Ovary (tissue), 9 donors: ENCODE measurements around the gene COPA. TPM values are rescaled to one million over a fixed set of nuclear protein-coding genes. Genes with fewer than 3 reads are reported as not detected.

Source experiments
- DNase-seq, 5 donors: peaks; one replicate each; pipeline ENCODE4 v3.0.0-alpha.2; 2019 to 2020
- H3K27ac ChIP-seq, 2 donors: fragments of 200-600 bp; one replicate each; pipeline versions ENCODE4 v1.5.1 to v1.8.0; 2019 to 2022
- H3K27me3 ChIP-seq: fragments of 200-600 bp; one replicate; pipeline ENCODE4 v1.8.0; 2022
- H3K36me3 ChIP-seq: fragments of 200-600 bp; sonication (generic); one replicate; pipeline ENCODE4 v1.5.1; 2019
- H3K4me1 ChIP-seq: one replicate; pipeline ENCODE4 v1.8.1; 2013; ENCODE audit warnings: mild to moderate bottlenecking, moderate library complexity; ENCODE audit not compliant: insufficient read depth
- H3K4me3 ChIP-seq: fragments of 200-600 bp; sonication (generic); one replicate; pipeline ENCODE4 v1.5.1; 2017
- H3K9me3 ChIP-seq, 2 donors: fragments of 200-600 bp in 1 of 2; sonication (generic) in 1 of 2; one replicate each; pipeline versions ENCODE4 v1.5.1 to v1.8.1; 2013 to 2019; ENCODE audit warnings: mild to moderate bottlenecking in 1 of 2, moderate library complexity in 1 of 2
- EP300 ChIP-seq: sonication (generic); formaldehyde crosslinking; IDR thresholded peaks from one replicate; pipeline ENCODE4 v1.6.1; 2017; ENCODE audit warnings: antibody characterized with exemption
- POLR2A ChIP-seq: fragments of 450-650 bp; IDR thresholded peaks from one replicate; pipeline ENCODE4 v1.6.1; 2017; ENCODE audit warnings: antibody characterized with exemption, mild to moderate bottlenecking, moderate library complexity
- WGBS, 3 donors: extraction: QIAGEN DNeasy Blood & Tissue Kit in 1 of 3; methylation state at CpG; one replicate each; pipeline versions ENCODE4 v1.1.5 to v1.1.7; 2013 to 2017; 5-methylcytosine and 5-hydroxymethylcytosine counted together
- intact Hi-C, 4 donors: fragments of 100-400 bp; cut with DNase I; formaldehyde crosslinking; loops; one replicate each; pipeline versions ENCODE4 v1.11.0 to v1.15.1; 2022 to 2023
- polyA plus RNA-seq, 2 donors: library from polyadenylated mRNA; stranded (reverse); fragments of 200-250 nt in 1 of 2; fragments of 350-450 nt in 1 of 2; fragmentation: Illumina TruSeq in 1 of 2; extraction: RNeasy Lipid Tissue Mini Kit (QIAGEN cat#74804) in 1 of 2; gene quantifications; one replicate each; pipeline ENCODE4 v1.2.3, GENCODE V29; 2013 to 2014
- total RNA-seq, 7 donors: library from RNA; depleted of rRNA in 2 of 7; stranded (reverse); fragments of >200 nt in 2 of 7; fragmentation: NEBNext Ultra II Directional in 3 of 7; extraction: Animal tissue kit (Norgen Biotek cat#: 25700) in 3 of 7; gene quantifications; one replicate each; pipeline versions ENCODE4 v1.1.0 to v1.2.4, GENCODE V29; 2016 to 2023
- TF ChIP-seq, protein P1 (sequence below), 3 donors: fragments of 450-650 bp in 2 of 3; fragments of 200-600 bp in 1 of 3; IDR thresholded peaks; one replicate each; pipeline versions ENCODE4 v1.5.1 to v1.8.0; 2016 to 2022; ENCODE audit warnings: antibody characterized with exemption in 3 of 3, mild to moderate bottlenecking in 1 of 3
- donor health status: DM: no; HTN: no; CAD: no; lungs with moderate emphysema.
- donor health status: DM: no; HTN: no; CAD: no.
- donor health status: Bipolar disorder and iron deficiency.
- donor health status: DM: yes; HTN: yes; CAD: no.
- donor health status: DM: no; HTN: no; CAD: no.
- donor health status: DM: yes; HTN: yes; CAD: no.

The COPA gene
- total and polyA plus RNA-seq, 9 donors = 63.7 to 163 (median 123) TPM

DNA sequence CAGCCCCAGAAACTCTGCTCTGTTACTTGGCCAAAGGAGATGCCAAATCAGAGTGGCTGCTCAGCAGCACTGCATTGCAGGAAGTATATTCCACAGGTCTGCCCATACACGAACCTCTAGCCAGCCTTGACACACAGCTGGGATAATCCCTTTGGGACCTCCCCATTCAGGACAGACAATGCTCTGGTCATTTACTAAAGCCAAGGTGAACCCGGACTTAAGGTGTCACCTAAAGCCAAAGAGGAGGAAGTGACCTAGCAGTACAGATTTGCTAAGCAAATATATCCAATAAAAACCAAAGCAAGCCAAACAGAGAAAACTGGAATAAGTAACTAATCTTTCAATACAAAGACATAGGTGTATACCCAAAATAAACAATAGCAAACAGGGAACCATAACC lies 27.7 kb downstream of the COPA start:
- no peak for DNase-seq
- Histone ChIP-seq H3K9me3 (peaks cover 0 to 6% of the 10 kb centered on the region in 2 donors), H3K27ac (no peak overlapping the region), H3K4me3 (no peak overlapping the region), H3K27me3 (no peaks in the 10 kb centered on the region), H3K4me1 (no peaks in the 10 kb centered on the region), H3K36me3 (no peaks in the 10 kb centered on the region)
- intact Hi-C loops = no loop called here
- no peak for TF ChIP-seq POLR2A
- 72 to 78% (median 75%) methylated on average over 2 of the region's 2 CpGs for WGBS, 3 donors

DNA sequence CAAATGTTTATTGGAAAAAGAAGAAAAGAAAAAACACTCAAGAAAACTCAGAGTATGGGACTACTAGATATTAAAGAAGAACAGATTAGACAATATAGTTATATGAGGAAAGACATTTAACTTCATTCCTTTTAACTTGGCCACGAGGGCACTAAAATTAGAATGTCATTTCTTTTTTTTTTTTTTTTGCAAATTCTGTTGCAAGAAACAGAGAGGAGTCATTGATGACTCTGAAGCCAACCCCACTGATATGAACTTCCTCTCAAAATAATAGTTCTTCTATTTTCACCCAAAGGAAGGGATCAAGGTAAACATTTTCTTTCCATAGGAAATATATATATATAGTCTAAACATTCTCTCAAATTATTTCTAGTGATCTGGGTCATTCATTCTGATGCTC lies 33.5 kb downstream of the COPA start:
- no peak for DNase-seq
- intact Hi-C loops = no loop called here

DNA sequence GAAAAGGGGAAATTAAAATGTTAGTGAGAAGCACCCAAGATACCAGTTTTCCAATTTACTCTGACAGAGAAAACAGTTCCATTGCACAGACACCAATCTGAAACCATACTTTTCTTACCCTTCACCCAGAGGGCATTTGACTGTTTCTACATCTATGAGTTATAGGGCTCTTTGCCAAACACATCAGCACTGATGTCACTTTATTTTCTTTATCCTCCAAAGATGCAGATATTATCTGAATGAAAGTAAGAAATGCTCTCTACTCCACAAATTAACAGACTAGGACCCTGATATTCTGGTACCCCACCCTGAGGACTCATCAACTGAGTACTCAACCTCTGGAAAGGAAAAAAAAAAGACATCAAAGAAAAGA lies 33.9 kb downstream of the COPA start:
- TF ChIP-seq POLR2A = no peak
- TF ChIP-seq, protein P1, sequence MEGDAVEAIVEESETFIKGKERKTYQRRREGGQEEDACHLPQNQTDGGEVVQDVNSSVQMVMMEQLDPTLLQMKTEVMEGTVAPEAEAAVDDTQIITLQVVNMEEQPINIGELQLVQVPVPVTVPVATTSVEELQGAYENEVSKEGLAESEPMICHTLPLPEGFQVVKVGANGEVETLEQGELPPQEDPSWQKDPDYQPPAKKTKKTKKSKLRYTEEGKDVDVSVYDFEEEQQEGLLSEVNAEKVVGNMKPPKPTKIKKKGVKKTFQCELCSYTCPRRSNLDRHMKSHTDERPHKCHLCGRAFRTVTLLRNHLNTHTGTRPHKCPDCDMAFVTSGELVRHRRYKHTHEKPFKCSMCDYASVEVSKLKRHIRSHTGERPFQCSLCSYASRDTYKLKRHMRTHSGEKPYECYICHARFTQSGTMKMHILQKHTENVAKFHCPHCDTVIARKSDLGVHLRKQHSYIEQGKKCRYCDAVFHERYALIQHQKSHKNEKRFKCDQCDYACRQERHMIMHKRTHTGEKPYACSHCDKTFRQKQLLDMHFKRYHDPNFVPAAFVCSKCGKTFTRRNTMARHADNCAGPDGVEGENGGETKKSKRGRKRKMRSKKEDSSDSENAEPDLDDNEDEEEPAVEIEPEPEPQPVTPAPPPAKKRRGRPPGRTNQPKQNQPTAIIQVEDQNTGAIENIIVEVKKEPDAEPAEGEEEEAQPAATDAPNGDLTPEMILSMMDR (IDR thresholded peaks at IDR 0.05) = no peak
- no peak for TF ChIP-seq EP300
- H3K9me3 ChIP-seq = no peaks in the 10 kb centered on the region
- H3K27ac ChIP-seq = no peak overlapping the region
- intact Hi-C loops = no loop called here
- H3K27me3 ChIP-seq = no peaks in the 10 kb centered on the region
- H3K36me3 ChIP-seq = no peaks in the 10 kb centered on the region
- no peaks in the 10 kb centered on the region for H3K4me1 ChIP-seq
- no peak for DNase-seq
- no peak overlapping the region for H3K4me3 ChIP-seq

More for the DNA sequence above, 33.5 kb downstream of the COPA start:
- H3K27ac ChIP-seq = no peak overlapping the region
- H3K4me1 ChIP-seq = no peaks in the 10 kb centered on the region
- H3K9me3 ChIP-seq = no peaks in the 10 kb centered on the region
- TF ChIP-seq, protein P1 (IDR thresholded peaks at IDR 0.05) = no peak
- TF ChIP-seq POLR2A = no peak
- no peaks in the 10 kb centered on the region for H3K27me3 ChIP-seq
- 47 to 74% (median 63%) methylated on average over 1 of the region's 1 CpG for WGBS, 3 donors
- no peaks in the 10 kb centered on the region for H3K36me3 ChIP-seq
- no peak overlapping the region for H3K4me3 ChIP-seq

DNA sequence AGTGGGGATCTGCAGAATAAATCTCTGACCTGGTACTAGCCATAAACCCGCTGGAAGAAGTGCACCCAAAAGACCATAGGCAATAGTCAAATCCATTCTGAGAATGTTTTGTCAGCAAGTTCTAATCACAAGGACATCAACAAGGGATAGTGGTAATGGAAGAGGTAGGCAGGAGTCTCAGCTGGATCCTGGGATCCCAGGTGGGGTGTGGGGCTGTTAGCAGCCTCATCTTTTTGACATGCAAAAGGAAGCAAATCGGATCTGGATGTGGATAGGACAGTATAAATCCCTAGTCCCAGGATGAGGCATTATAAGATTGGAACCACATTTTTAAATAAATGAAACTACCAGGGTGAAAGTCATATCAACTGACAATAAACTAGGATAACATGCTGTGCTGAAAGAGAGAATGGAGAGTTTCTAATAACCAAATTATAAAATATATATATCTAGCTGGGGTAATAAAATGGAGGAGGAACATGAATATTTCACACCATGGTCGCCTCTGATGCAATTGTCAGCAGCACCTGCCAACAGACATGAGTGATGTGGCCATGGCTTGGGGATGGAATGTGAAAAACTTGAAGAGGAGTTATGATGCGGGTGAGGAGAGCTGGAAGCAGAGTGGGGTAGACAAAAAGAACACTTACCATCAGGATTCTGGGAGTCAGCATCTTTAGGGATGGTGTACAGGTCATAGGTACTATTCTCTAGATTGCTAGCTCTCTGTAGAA lies 34.4 kb downstream of the COPA start:
- no peaks in the 10 kb centered on the region for H3K36me3 ChIP-seq
- no peaks in the 10 kb centered on the region for H3K4me1 ChIP-seq
- intact Hi-C loops = no loop called here
- no peak for DNase-seq
- H3K27me3 ChIP-seq = no peaks in the 10 kb centered on the region
- TF ChIP-seq POLR2A (no peak), EP300 (no peak)
- TF ChIP-seq, protein P1 (IDR thresholded peaks at IDR 0.05) = no peak
- no peak overlapping the region for H3K4me3 ChIP-seq
- WGBS, 3 donors = 64 to 69% (median 67%) methylated on average over 4 of the region's 4 CpGs
- no peak overlapping the region for H3K27ac ChIP-seq
- no peaks in the 10 kb centered on the region for H3K9me3 ChIP-seq

DNA sequence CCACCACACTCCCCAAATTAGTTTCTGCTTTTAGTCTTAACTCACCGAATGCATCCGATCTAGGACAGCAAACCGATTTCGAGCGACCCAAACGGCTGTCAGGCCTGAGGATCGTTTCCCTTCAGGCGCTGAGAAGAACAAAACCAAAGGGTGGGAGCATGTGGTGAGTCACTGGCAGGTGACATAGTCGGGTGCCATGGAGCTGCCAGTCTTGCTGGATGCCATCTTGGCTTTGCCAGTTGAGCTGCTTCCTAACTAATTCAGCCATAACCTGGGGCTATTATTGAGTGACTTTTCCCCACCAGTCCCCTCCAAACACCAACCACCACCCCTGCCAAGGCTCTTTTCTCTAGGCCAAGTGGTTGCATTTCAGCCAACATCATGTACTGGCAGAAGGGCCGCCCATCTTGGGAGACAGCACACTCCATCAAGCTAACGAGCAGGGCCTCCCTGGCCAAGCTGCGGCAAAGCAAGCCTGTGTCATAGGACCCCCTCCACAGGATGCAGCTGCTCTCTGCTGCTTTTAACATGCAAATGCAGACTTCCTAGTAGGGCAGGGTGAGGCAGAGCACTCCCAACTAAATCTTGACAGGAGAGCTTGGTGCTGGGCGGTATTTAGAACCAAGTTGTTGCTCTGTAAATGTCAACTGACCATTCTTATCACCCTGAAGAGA lies 35.8 kb downstream of the COPA start:
- TF ChIP-seq, protein P1 (IDR thresholded peaks at IDR 0.05) = no peak
- TF ChIP-seq EP300 (no peak), POLR2A (no peak)
- DNase-seq = peak in 1 of 5 donors; percentile 20
- Histone ChIP-seq H3K4me1 (no peaks in the 10 kb centered on the region), H3K36me3 (no peaks in the 10 kb centered on the region), H3K27ac (no peak overlapping the region), H3K27me3 (no peaks in the 10 kb centered on the region), H3K4me3 (no peak overlapping the region), H3K9me3 (no peaks in the 10 kb centered on the region)
- intact Hi-C loops = no loop called here
- 69 to 75% (median 71%) methylated on average over 13 of the region's 13 CpGs for WGBS, 3 donors
